HepG2 (cell line): ENCODE results near the gene ATG13. TPM values are rescaled to one million over a fixed set of nuclear protein-coding genes. Genes with fewer than 3 reads are reported as not detected.

Experiments used
- ATAC-seq: fragments of 200-7000 bp; cut with Tn5 transposase; 3 replicates; pipeline ENCODE4 v1.9.1; 2020; ENCODE audit warnings: mild to moderate bottlenecking, moderate library complexity
- BruUV-seq: library from RNA; stranded (reverse); fragments of 400-500 nt; replicated peaks from 2 replicates; lab custom pipeline; 2021; lab: Mats Ljungman, UMichigan
- CTCF ChIA-PET: fragments of 300-600 bp; formaldehyde crosslinking; extraction: SDS; loops from one replicate; lab custom pipeline; 2021; ENCODE audit warnings: low total read pairs, inconsistent platforms, low intra/inter-chr PET ratio; lab: Yijun Ruan, JAX
- POLR2A ChIA-PET: fragments of 350-600 bp; sonication (Branson Sonifier 250); formaldehyde crosslinking; loops from one replicate; lab custom pipeline; 2020; ENCODE audit warnings: antibody characterized with exemption, inconsistent platforms; lab: Yijun Ruan, JAX
- DNase-seq: peaks from one replicate; pipeline ENCODE4 v3.0.0-alpha.2; 2015; ENCODE audit warnings: low spot score
- FAIRE-seq: peaks from 3 replicates; lab custom pipeline; 2011; peaks lifted over from hg19 to GRCh38; lab: Jason Lieb, UNC
- H2AFZ ChIP-seq: one replicate; pipeline ENCODE4 v1.6.1; 2011; ENCODE audit warnings: low read length, inconsistent platforms
- H3K27ac ChIP-seq: fragments of 300-600 bp; 3 replicates; pipeline ENCODE4 v1.8.0; 2011; ENCODE audit warnings: mixed run types, mild to moderate bottlenecking, mixed read lengths, low read length, inconsistent platforms; ENCODE audit not compliant: insufficient read depth; ENCODE audit errors: extremely low read length
- H3K27me3 ChIP-seq, 2 experiments: fragments of 200-600 bp in 1 of 2; 2 replicates in 1 of 2; 3 replicates in 1 of 2; pipeline versions ENCODE4 v1.6.0 to v1.8.0; 2011; ENCODE audit warnings: low read length in 2 of 2, mild to moderate bottlenecking in 2 of 2, moderate library complexity in 2 of 2, inconsistent platforms in 1 of 2; ENCODE audit not compliant: insufficient read depth in 2 of 2, control insufficient read depth in 1 of 2
- H3K36me3 ChIP-seq, 2 experiments: fragments of 200-600 bp in 1 of 2; replicated peaks in 1 of 2; 2 replicates in 1 of 2; 3 replicates in 1 of 2; pipeline versions ENCODE4 v1.5.1 to v1.8.0; 2011; ENCODE audit warnings: low read length in 2 of 2, inconsistent platforms in 1 of 2; ENCODE audit not compliant: insufficient read depth in 2 of 2, control insufficient read depth in 1 of 2
- H3K4me1 ChIP-seq: 2 replicates; pipeline ENCODE4 v1.5.1; 2012; ENCODE audit warnings: low read length, inconsistent platforms; ENCODE audit not compliant: insufficient read depth
- H3K4me2 ChIP-seq: 2 replicates; pipeline ENCODE4 v1.6.0; 2011; ENCODE audit warnings: low read depth, low read length, inconsistent platforms
- H3K4me3 ChIP-seq, 3 experiments: fragments of 200-600 bp in 1 of 3; sonication (generic), shearing (Covaris generic) in 1 of 3; replicated peaks in 1 of 3; 2 replicates each; pipeline ENCODE4 v1.5.1; 2011 to 2016; ENCODE audit warnings: low read length in 3 of 3, inconsistent platforms in 2 of 3, low read depth in 2 of 3, mild to moderate bottlenecking in 2 of 3, control low read depth in 1 of 3, mixed read lengths in 1 of 3; ENCODE audit not compliant: insufficient read depth in 1 of 3
- H3K79me2 ChIP-seq: one replicate; pipeline ENCODE4 v1.6.1; 2011; ENCODE audit warnings: low read length, inconsistent platforms; ENCODE audit not compliant: insufficient read depth
- H3K9ac ChIP-seq: 2 replicates; pipeline ENCODE4 v1.6.0; 2011; ENCODE audit warnings: mild to moderate bottlenecking, low read depth, low read length, inconsistent platforms; ENCODE audit not compliant: insufficient read depth
- H3K9me3 ChIP-seq: 2 replicates; pipeline ENCODE4 v1.5.1; 2012; ENCODE audit warnings: mild to moderate bottlenecking, low read length
- H4K20me1 ChIP-seq: 2 replicates; pipeline ENCODE4 v1.6.0; 2011; ENCODE audit warnings: inconsistent platforms, mild to moderate bottlenecking, low read length, moderate library complexity; ENCODE audit not compliant: insufficient read depth
- CC2D1A ChIP-seq: sonication (generic); formaldehyde crosslinking; IDR thresholded peaks from 2 replicates; pipeline ENCODE4 v1.8.1; 2023; ENCODE audit warnings: mild to moderate bottlenecking, missing genetic modification reagents
- MIER2 ChIP-seq: IDR thresholded peaks from 2 replicates; pipeline ENCODE4 v1.6.1; 2016; ENCODE audit warnings: missing biosample characterization, missing genetic modification reagents
- POLR2G ChIP-seq: fragments of 200-400 bp; formaldehyde crosslinking; IDR thresholded peaks from 2 replicates; pipeline ENCODE4 v1.6.1; 2018; ENCODE audit warnings: mild to moderate bottlenecking, low read depth, low read length, moderate library complexity
- RFX1 ChIP-seq: fragments of 450-650 bp; IDR thresholded peaks from 2 replicates; pipeline ENCODE4 v1.6.1; 2017
- ZNF101 ChIP-seq: sonication (generic); formaldehyde crosslinking; IDR thresholded peaks from 2 replicates; pipeline ENCODE4 v1.4.0; 2020; ENCODE audit warnings: mild to moderate bottlenecking, low read depth, missing genetic modification reagents, borderline replicate concordance
- ZNF121 ChIP-seq: sonication (generic); formaldehyde crosslinking; IDR thresholded peaks from 2 replicates; pipeline ENCODE4 v1.5.0; 2020; ENCODE audit warnings: mild to moderate bottlenecking, missing genetic modification reagents
- ZNF496 ChIP-seq: sonication (generic); formaldehyde crosslinking; IDR thresholded peaks from 2 replicates; pipeline ENCODE4 v1.8.1; 2023; ENCODE audit warnings: mild to moderate bottlenecking, moderate library complexity, missing genetic modification reagents; ENCODE audit not compliant: insufficient replicate concordance
- ZSCAN25 ChIP-seq: sonication (generic); formaldehyde crosslinking; IDR thresholded peaks from 2 replicates; pipeline ENCODE4 v1.8.0; 2022; ENCODE audit warnings: mild to moderate bottlenecking, missing genetic modification reagents
- ZSCAN29 ChIP-seq: sonication (generic); formaldehyde crosslinking; conservative IDR thresholded peaks from 2 replicates; pipeline ENCODE4 v1.4.0; 2020; ENCODE audit warnings: mild to moderate bottlenecking, missing genetic modification reagents
- ZSCAN31 ChIP-seq: sonication (generic); formaldehyde crosslinking; IDR thresholded peaks from 2 replicates; pipeline ENCODE4 v1.5.0; 2020; ENCODE audit warnings: low read depth, mild to moderate bottlenecking, missing genetic modification reagents
- WGBS: methylation state at CpG from one replicate; pipeline ENCODE4 v1.1.6; 2017; ENCODE audit warnings: low lambda C conversion rate; 5-methylcytosine and 5-hydroxymethylcytosine counted together
- in situ Hi-C: cut with HindIII; loops from 2 replicates; pipeline ENCODE4 v1.10.0; 2017; ENCODE audit warnings: low pct_unique_long_range_greater_than_20kb; ENCODE audit not compliant: extremely low pct_ligation_motif_present
- intact Hi-C: fragments of 100-400 bp; cut with micrococcal nuclease; formaldehyde crosslinking; loops from one replicate; pipeline ENCODE4 v1.10.0; 2022; ENCODE audit not compliant: unreplicated experiment
- polyA plus RNA-seq, 8 experiments: library from polyadenylated mRNA; depleted of rRNA in 3 of 8; stranded (reverse) in 7 of 8; unstranded in 1 of 8; fragments of >200 nt; fragmentation: Illumina TruSeq in 4 of 8; extraction: Trizol in 4 of 8; gene quantifications; 2 replicates each; pipeline versions ENCODE4 v1.2.1 to v1.2.3, GENCODE V29; 2011 to 2016; ENCODE audit warnings: low read depth in 4 of 8, missing spikeins in 1 of 8, mixed read lengths in 1 of 8; ENCODE audit not compliant: insufficient read depth in 1 of 8
- total RNA-seq, 5 experiments: library from RNA; depleted of rRNA; stranded (reverse); fragments of >200 nt; fragmentation: Illumina TruSeq; extraction: Trizol; gene quantifications; 2 replicates each; pipeline ENCODE4 v1.2.3, GENCODE V29; 2016; ENCODE audit warnings: low read depth in 1 of 5
- TF ChIP-seq, protein P1 (sequence below): sonication (generic); formaldehyde crosslinking; IDR thresholded peaks from 2 replicates; pipeline ENCODE4 v1.5.0; 2020; ENCODE audit warnings: mild to moderate bottlenecking, missing genetic modification reagents
- TF ChIP-seq, protein P2 (sequence below): sonication (generic); formaldehyde crosslinking; IDR thresholded peaks from 2 replicates; pipeline ENCODE4 v1.8.0; 2022; ENCODE audit warnings: missing genetic modification reagents, low read depth, mild to moderate bottlenecking, borderline replicate concordance
- TF ChIP-seq, protein P3 (sequence below): sonication (generic); formaldehyde crosslinking; IDR thresholded peaks from 2 replicates; pipeline ENCODE4 v1.4.0; 2020; ENCODE audit warnings: missing genetic modification reagents
- TF ChIP-seq, protein P4 (sequence below): sonication (generic); formaldehyde crosslinking; IDR thresholded peaks from 2 replicates; pipeline ENCODE4 v1.4.0; 2020; ENCODE audit warnings: missing genetic modification reagents, borderline replicate concordance

Gene ATG13
- total and polyA plus RNA-seq, 2 of the 13 experiments (the other 11 are each of a cell fraction or from before 2014, with no cell fraction given), result 55.0 to 77.3 TPM

DNA sequence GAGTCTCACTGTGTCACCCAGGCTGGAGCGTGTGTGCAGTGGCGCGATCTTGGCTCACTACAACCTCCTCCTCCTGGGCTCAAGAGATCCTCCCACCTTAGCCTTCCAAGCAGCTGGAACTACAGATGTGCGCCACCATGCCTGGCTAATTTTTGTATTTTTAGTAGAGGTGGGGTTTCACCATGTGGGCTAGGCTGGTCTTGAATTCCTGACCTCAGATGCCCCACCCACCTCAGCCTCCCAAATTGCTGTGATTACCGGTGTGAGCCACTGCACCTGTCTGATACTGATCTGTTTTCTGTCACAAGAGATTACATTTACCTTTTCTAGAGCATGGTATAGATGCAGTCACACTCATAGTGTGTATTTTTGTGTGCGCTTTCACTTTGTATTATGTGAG is 11.6 kb downstream of the ATG13 start:
- ATAC-seq (no peak), DNase-seq (no peak), FAIRE-seq (no peak)
- WGBS, result 96% methylated on average over 6 of the region's 6 CpGs
- POLR2A ChIA-PET, result no interaction called here
- H3K4me1 ChIP-seq, result peaks cover 31% of the 10 kb centered on the region
- no peak overlapping the region for H3K9ac ChIP-seq
- CTCF ChIA-PET, result no interaction called here
- H2AFZ ChIP-seq, result no peak overlapping the region
- H3K36me3 ChIP-seq, result peaks cover 12 to 51% of the 10 kb centered on the region in 2 experiments
- intact Hi-C loops (no loop called here), in situ Hi-C loops (no loop called here)
- no TSS peak for BruUV-seq
- no peaks in the 10 kb centered on the region for H3K9me3 ChIP-seq
- no peak overlapping the region for H3K4me2 ChIP-seq
- H3K27me3 ChIP-seq, result no peaks in the 10 kb centered on the region
- no peak overlapping the region for H3K27ac ChIP-seq
- no peak overlapping the region for H3K4me3 ChIP-seq
- TF ChIP-seq ZNF121 (no peak), ZSCAN31 (CRISPR knock-in tag) (no peak), ZSCAN29 (CRISPR knock-in tag) (no peak), POLR2G (no peak), ZSCAN25 (CRISPR knock-in tag) (no peak), CC2D1A (CRISPR knock-in tag) (no peak), MIER2 (no peak), RFX1 (no peak), ZNF496 (no peak), ZNF101 (CRISPR knock-in tag) (no peak)
- TF ChIP-seq, protein P1, sequence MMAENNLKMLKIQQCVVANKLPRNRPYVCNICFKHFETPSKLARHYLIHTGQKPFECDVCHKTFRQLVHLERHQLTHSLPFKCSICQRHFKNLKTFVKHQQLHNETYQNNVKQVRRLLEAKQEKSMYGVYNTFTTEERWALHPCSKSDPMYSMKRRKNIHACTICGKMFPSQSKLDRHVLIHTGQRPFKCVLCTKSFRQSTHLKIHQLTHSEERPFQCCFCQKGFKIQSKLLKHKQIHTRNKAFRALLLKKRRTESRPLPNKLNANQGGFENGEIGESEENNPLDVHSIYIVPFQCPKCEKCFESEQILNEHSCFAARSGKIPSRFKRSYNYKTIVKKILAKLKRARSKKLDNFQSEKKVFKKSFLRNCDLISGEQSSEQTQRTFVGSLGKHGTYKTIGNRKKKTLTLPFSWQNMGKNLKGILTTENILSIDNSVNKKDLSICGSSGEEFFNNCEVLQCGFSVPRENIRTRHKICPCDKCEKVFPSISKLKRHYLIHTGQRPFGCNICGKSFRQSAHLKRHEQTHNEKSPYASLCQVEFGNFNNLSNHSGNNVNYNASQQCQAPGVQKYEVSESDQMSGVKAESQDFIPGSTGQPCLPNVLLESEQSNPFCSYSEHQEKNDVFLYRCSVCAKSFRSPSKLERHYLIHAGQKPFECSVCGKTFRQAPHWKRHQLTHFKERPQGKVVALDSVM (CRISPR knock-in tag), result no peak
- TF ChIP-seq, protein P2, sequence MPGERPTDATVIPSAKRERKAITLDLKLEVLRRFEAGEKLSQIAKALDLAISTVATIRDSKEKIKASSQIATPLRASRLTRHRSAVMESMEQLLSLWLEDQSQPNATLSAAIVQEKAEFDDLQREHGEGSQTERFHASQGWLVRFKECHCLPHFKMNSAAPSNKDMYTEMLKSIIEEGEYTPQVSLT (CRISPR knock-in tag), result no peak
- TF ChIP-seq, protein P3, sequence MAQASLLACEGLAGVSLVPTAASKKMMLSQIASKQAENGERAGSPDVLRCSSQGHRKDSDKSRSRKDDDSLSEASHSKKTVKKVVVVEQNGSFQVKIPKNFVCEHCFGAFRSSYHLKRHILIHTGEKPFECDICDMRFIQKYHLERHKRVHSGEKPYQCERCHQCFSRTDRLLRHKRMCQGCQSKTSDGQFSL (CRISPR knock-in tag), result no peak
- TF ChIP-seq, protein P4, sequence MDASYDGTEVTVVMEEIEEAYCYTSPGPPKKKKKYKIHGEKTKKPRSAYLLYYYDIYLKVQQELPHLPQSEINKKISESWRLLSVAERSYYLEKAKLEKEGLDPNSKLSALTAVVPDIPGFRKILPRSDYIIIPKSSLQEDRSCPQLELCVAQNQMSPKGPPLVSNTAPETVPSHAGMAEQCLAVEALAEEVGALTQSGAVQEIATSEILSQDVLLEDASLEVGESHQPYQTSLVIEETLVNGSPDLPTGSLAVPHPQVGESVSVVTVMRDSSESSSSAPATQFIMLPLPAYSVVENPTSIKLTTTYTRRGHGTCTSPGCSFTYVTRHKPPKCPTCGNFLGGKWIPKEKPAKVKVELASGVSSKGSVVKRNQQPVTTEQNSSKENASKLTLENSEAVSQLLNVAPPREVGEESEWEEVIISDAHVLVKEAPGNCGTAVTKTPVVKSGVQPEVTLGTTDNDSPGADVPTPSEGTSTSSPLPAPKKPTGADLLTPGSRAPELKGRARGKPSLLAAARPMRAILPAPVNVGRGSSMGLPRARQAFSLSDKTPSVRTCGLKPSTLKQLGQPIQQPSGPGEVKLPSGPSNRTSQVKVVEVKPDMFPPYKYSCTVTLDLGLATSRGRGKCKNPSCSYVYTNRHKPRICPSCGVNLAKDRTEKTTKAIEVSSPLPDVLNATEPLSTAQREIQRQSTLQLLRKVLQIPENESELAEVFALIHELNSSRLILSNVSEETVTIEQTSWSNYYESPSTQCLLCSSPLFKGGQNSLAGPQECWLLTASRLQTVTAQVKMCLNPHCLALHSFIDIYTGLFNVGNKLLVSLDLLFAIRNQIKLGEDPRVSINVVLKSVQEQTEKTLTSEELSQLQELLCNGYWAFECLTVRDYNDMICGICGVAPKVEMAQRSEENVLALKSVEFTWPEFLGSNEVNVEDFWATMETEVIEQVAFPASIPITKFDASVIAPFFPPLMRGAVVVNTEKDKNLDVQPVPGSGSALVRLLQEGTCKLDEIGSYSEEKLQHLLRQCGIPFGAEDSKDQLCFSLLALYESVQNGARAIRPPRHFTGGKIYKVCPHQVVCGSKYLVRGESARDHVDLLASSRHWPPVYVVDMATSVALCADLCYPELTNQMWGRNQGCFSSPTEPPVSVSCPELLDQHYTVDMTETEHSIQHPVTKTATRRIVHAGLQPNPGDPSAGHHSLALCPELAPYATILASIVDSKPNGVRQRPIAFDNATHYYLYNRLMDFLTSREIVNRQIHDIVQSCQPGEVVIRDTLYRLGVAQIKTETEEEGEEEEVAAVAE (CRISPR knock-in tag), result no peak
- TF ChIP-seq, all 625 proteins: peak for 0
- Histone ChIP-seq H3K79me2 (peaks cover 17% of the 10 kb centered on the region), H4K20me1 (no peaks in the 10 kb centered on the region)
